OCI-LY7 (cell line): Measurements from ENCODE around the gene CYP39A1. TPM values are rescaled to one million over a fixed set of nuclear protein-coding genes. Genes with fewer than 3 reads are reported as not detected.
A peak's percentile ranks its signal among the peaks of the same experiment; 100 is the strongest.

Experiments used
- BruUV-seq: library from RNA; stranded (reverse); fragments of 400-500 nt; replicated peaks from 2 replicates; lab custom pipeline; 2021; lab: Mats Ljungman, UMichigan
- CTCF ChIA-PET: fragments of 300-600 bp; sonication (Branson Sonifier 250); formaldehyde crosslinking; loops from one replicate; lab custom pipeline; 2022; ENCODE audit warnings: antibody characterized with exemption; ENCODE audit not compliant: unreplicated experiment; lab: Charles Lee
- POLR2A ChIA-PET: fragments of 300-600 bp; sonication (Branson Sonifier 250); formaldehyde crosslinking; loops from one replicate; lab custom pipeline; 2022; ENCODE audit warnings: antibody characterized with exemption; lab: Charles Lee
- DNase-seq: peaks from one replicate; pipeline ENCODE4 v3.0.0-alpha.2; 2015; ENCODE audit warnings: low spot score
- H2AFZ ChIP-seq: fragments of 200-600 bp; sonication (generic), shearing (Covaris generic); 2 replicates; pipeline ENCODE4 v1.6.1; 2014; ENCODE audit warnings: mild to moderate bottlenecking, antibody characterized with exemption, low read length, moderate library complexity
- H3K27ac ChIP-seq: fragments of 200-600 bp; sonication (generic); 2 replicates; pipeline ENCODE4 v1.5.1; 2014; ENCODE audit warnings: mixed run types, low read depth, mild to moderate bottlenecking, moderate library complexity, low read length, inconsistent platforms; ENCODE audit not compliant: poor library complexity, severe bottlenecking
- H3K36me3 ChIP-seq: fragments of 200-600 bp; sonication (generic); 2 replicates; pipeline ENCODE4 v1.6.1; 2014; ENCODE audit warnings: mild to moderate bottlenecking, antibody characterized with exemption, low read length, moderate library complexity, mixed read lengths; ENCODE audit not compliant: insufficient read depth
- H3K4me1 ChIP-seq: fragments of 200-600 bp; sonication (generic); 2 replicates; pipeline ENCODE4 v1.5.1; 2014; ENCODE audit warnings: mild to moderate bottlenecking, low read length; ENCODE audit not compliant: insufficient read depth, poor library complexity, severe bottlenecking
- H3K4me2 ChIP-seq: fragments of 200-600 bp; sonication (generic); 2 replicates; pipeline ENCODE4 v1.6.1; 2014; ENCODE audit warnings: mild to moderate bottlenecking, low read length
- H3K4me3 ChIP-seq: fragments of 200-600 bp; sonication (generic); 2 replicates; pipeline ENCODE4 v1.5.1; 2014; ENCODE audit warnings: mild to moderate bottlenecking, low read depth, low read length; ENCODE audit not compliant: poor library complexity, severe bottlenecking
- H3K79me2 ChIP-seq: fragments of 200-600 bp; sonication (generic); 2 replicates; pipeline ENCODE4 v1.6.1; 2016; ENCODE audit warnings: low read depth, mild to moderate bottlenecking, low read length, moderate library complexity, mixed read lengths; ENCODE audit not compliant: insufficient read depth
- H3K9me2 ChIP-seq: fragments of 200-600 bp; sonication (generic); 2 replicates; pipeline ENCODE4 v1.6.1; 2016; ENCODE audit warnings: mild to moderate bottlenecking, low read length, mixed read lengths; ENCODE audit not compliant: insufficient read depth
- H3K9me3 ChIP-seq: fragments of 200-600 bp; sonication (generic); 2 replicates; pipeline ENCODE4 v1.6.1; 2014; ENCODE audit warnings: mild to moderate bottlenecking, mixed run types, low read length, mixed read lengths
- H4K20me1 ChIP-seq: fragments of 200-600 bp; sonication (generic); 2 replicates; pipeline ENCODE4 v1.6.1; 2014; ENCODE audit warnings: mild to moderate bottlenecking, antibody characterized with exemption, low read length, moderate library complexity, mixed read lengths; ENCODE audit not compliant: insufficient read depth
- CTCF ChIP-seq: fragments of 200-600 bp; sonication (generic); conservative IDR thresholded peaks from 2 replicates; pipeline ENCODE4 v1.5.1; 2014; ENCODE audit warnings: mild to moderate bottlenecking, antibody characterized with exemption, low read length, moderate library complexity, mixed read lengths
- EZH2phosphoT487 ChIP-seq: fragments of 200-600 bp; sonication (generic); IDR thresholded peaks from 2 replicates; pipeline ENCODE4 v1.6.1; 2018; ENCODE audit warnings: low read depth, borderline replicate concordance, mild to moderate bottlenecking, mixed run types, antibody characterized with exemption, low read length, moderate library complexity, mixed read lengths
- intact Hi-C: fragments of 100-400 bp; cut with micrococcal nuclease; formaldehyde crosslinking; loops from one replicate; pipeline ENCODE4 v1.10.0; 2022; ENCODE audit not compliant: unreplicated experiment
- total RNA-seq, 2 experiments: library from RNA; depleted of rRNA in 1 of 2; stranded (reverse); fragments of >200 nt in 1 of 2; shearing (Covaris generic) in 1 of 2; gene quantifications; 2 replicates each; pipeline ENCODE4 v1.2.3, GENCODE V29; 2014 to 2022

CYP39A1 gene
- total RNA-seq, 2 experiments from 2014 or later = 13.4 to 24.5 TPM

GRCh38 chr6:46628498-46628897 lies 24.1 kb downstream of the CYP39A1 start:
- Histone ChIP-seq H3K79me2 (peaks cover 20% of the 10 kb centered on the region; the same call in 1 of the 2 replicates), H3K4me2 (peak overlapping the region; percentile 60; the same call in 1 of the 2 replicates), H4K20me1 (no peaks in the 10 kb centered on the region), H3K9me2 (no peaks in the 10 kb centered on the region), H2AFZ (no peak overlapping the region), H3K36me3 (peaks cover 72% of the 10 kb centered on the region), H3K4me3 (no peak overlapping the region), H3K27ac (peak overlapping the region; percentile 94), H3K4me1 (peaks cover 85% of the 10 kb centered on the region), H3K9me3 (no peaks in the 10 kb centered on the region; the same call in 1 of the 2 replicates)
- CTCF ChIA-PET = no interaction called here
- POLR2A ChIA-PET = interaction anchor here (1.8 to 4.3 kb wide), 4 partner anchors 9 to 36 kb away, joined by 5 to 21 read pairs (median 12); no protein-coding TSS in a partner anchor
- DNase-seq = no peak
- intact Hi-C loops = no loop called here
- BruUV-seq = no TSS peak
- TF ChIP-seq CTCF (no peak), EZH2phosphoT487 (no peak)

GRCh38 chr6:46626976-46627375 lies 25.6 kb downstream of the CYP39A1 start:
- Histone ChIP-seq H3K79me2 (peaks cover 13% of the 10 kb centered on the region; the same call in 1 of the 2 replicates), H4K20me1 (no peaks in the 10 kb centered on the region), H3K9me2 (no peaks in the 10 kb centered on the region), H2AFZ (peak overlapping the region; percentile 80), H3K27ac (peak overlapping the region; percentile 94), H3K4me1 (peaks cover 72% of the 10 kb centered on the region), H3K4me2 (peak overlapping the region; percentile 72), H3K4me3 (peak overlapping the region; percentile 50), H3K36me3 (peaks cover 76% of the 10 kb centered on the region), H3K9me3 (no peaks in the 10 kb centered on the region; the same call in 1 of the 2 replicates)
- DNase-seq = peak; percentile 60
- CTCF ChIA-PET = interaction anchor here (0.8 to 1.1 kb wide), 2 partner anchors 23 to 28 kb away, joined by 6 read pairs; no protein-coding TSS in a partner anchor
- no TSS peak for BruUV-seq
- POLR2A ChIA-PET = interaction anchor here (0.5 to 4.3 kb wide), 12 partner anchors 10 to 456 kb away, joined by 3 to 17 read pairs (median 3); partner anchors contain the start of genes CYP39A1, ENPP5 and SLC25A27
- TF ChIP-seq EZH2phosphoT487 (no peak), CTCF (no peak)
- intact Hi-C loops = loop anchor here (1.0 to 2.0 kb wide), 6 partner anchors 8 to 537 kb away; partner anchors contain the start of genes CYP39A1, RCAN2 and SLC25A27
